ENCODE results near the gene USP5. TPM values are rescaled to one million over a fixed set of nuclear protein-coding genes. Genes with fewer than 3 reads are reported as not detected.

The USP5 gene
- total RNA-seq, 1 experiment from 2014 or later = 158 TPM

DNA sequence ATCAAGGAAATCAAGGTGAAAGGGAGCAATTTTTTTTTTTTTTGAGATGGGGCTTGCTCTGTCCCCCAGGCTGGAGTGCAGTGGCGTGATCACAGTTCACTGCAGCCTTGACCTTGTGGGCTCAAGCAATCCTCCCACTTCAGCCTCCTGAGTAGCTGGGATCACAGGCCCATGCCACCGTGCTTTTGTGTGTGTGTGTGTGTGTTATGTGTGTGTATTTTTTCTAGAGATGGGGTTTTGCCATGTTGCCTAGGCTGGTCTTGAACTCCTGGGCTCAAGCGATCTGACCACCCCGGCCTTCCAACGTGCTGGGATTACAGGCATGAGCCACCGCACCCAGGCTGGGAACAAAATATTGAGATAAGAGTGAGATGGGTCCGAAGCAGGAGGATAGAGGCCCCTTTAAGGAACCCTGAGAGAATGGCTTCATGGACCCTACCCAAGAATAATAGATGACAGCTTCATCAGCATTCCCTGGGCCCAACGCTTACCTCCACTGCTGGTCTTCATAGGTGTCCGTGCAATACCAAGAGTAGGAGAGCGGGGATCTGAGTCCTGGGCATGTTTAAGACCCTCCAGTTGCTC is 1.9 kb upstream of the USP5 start:
- CTCF ChIA-PET = interaction anchor here (3.8 to 6.0 kb wide), 2 partner anchors 15 to 20 kb away, joined by 54 to 181 read pairs; partner anchors contain the start of genes SPSB2 and TPI1
- peak overlapping the region; percentile 20; the same call in 1 of the 2 replicates for H3K27ac Mint-ChIP-seq
- H3K27me3 Mint-ChIP-seq (ENCODE audit: low read depth) = no peaks in the 10 kb centered on the region
- TF ChIP-seq, protein P1, sequence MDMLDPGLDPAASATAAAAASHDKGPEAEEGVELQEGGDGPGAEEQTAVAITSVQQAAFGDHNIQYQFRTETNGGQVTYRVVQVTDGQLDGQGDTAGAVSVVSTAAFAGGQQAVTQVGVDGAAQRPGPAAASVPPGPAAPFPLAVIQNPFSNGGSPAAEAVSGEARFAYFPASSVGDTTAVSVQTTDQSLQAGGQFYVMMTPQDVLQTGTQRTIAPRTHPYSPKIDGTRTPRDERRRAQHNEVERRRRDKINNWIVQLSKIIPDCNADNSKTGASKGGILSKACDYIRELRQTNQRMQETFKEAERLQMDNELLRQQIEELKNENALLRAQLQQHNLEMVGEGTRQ (CRISPR knock-in tag; IDR thresholded peaks at IDR 0.05) = no peak
- TF ChIP-seq ESRRA (CRISPR knock-in tag; IDR thresholded peaks at IDR 0.05; ENCODE audit: borderline replicate concordance) = no peak
- TF ChIP-seq, protein P2, sequence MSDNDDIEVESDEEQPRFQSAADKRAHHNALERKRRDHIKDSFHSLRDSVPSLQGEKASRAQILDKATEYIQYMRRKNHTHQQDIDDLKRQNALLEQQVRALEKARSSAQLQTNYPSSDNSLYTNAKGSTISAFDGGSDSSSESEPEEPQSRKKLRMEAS (CRISPR knock-in tag; IDR thresholded peaks at IDR 0.05) = no peak
- TF ChIP-seq, protein P3, sequence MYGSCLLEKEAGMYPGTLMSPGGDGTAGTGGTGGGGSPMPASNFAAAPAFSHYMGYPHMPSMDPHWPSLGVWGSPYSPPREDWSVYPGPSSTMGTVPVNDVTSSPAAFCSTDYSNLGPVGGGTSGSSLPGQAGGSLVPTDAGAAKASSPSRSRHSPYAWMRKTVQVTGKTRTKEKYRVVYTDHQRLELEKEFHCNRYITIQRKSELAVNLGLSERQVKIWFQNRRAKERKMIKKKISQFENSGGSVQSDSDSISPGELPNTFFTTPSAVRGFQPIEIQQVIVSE (CRISPR knock-in tag; IDR thresholded peaks at IDR 0.05; ENCODE audit: borderline replicate concordance) = no peak
- no peak for TF ChIP-seq SMAD4 (CRISPR knock-in tag; IDR thresholded peaks at IDR 0.05)
- peaks cover 19% of the 10 kb centered on the region for H3K4me1 Mint-ChIP-seq
- DNase-seq (ENCODE audit: low spot score) (no peak), ATAC-seq (no peak)
- H3K4me3 Mint-ChIP-seq = peak overlapping the region; percentile 95
- no peaks in the 10 kb centered on the region for H3K9me3 Mint-ChIP-seq
- H3K36me3 Mint-ChIP-seq = peaks cover 37% of the 10 kb centered on the region
- POLR2A ChIA-PET = interaction anchor here (1.4 to 2.5 kb wide), 2 partner anchors 17 to 97 kb away, joined by 6 to 15 read pairs; partner anchors contain the start of gene MLF2

DNA sequence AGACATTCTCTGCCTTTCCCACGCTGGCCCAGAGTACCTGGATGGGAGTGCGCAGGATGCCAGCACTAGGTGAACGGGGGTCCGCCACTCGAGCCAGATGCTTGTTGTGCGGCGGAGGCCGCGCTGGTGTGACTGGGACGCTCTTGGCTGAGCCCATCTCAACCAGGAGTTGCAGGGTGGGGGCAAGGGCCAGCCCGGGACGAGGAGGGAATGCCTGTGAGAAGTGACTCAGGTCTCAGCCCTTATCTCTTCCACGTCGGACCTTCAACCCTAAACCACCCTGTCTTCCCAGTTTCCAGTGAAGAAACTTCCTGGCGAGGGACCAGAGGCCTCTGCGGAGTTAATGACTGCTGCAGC is 1.2 kb upstream of the USP5 start:
- Mint-ChIP-seq H3K27ac (peak overlapping the region; percentile 20; the same call in 1 of the 2 replicates), H3K4me1 (peaks cover 19% of the 10 kb centered on the region), H3K9me3 (no peaks in the 10 kb centered on the region), H3K36me3 (peaks cover 37% of the 10 kb centered on the region), H3K27me3 (ENCODE audit: low read depth) (no peaks in the 10 kb centered on the region), H3K4me3 (peak overlapping the region; percentile 95)
- no peak for ATAC-seq
- ChIA-PET CTCF (interaction anchor here (0.6 to 6.0 kb wide), 16 partner anchors 16 to 313 kb away, joined by 3 to 181 read pairs (median 10); partner anchors contain the start of genes C12orf57, COPS7A, MLF2 and PTMS), POLR2A (interaction anchor here (0.6 to 3.0 kb wide), 14 partner anchors 11 to 1143 kb away, joined by 3 to 33 read pairs (median 5); partner anchors contain the start of genes C12orf57, COPS7A, MLF2 and RNU7-1)
- no peak for DNase-seq (ENCODE audit: low spot score)
- TF ChIP-seq, protein P4, sequence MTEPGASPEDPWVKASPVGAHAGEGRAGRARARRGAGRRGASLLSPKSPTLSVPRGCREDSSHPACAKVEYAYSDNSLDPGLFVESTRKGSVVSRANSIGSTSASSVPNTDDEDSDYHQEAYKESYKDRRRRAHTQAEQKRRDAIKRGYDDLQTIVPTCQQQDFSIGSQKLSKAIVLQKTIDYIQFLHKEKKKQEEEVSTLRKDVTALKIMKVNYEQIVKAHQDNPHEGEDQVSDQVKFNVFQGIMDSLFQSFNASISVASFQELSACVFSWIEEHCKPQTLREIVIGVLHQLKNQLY (CRISPR knock-in tag; IDR thresholded peaks at IDR 0.05) = no peak
- no peak for TF ChIP-seq FOXK1 (CRISPR knock-in tag; IDR thresholded peaks at IDR 0.05)
- TF ChIP-seq, protein P5, sequence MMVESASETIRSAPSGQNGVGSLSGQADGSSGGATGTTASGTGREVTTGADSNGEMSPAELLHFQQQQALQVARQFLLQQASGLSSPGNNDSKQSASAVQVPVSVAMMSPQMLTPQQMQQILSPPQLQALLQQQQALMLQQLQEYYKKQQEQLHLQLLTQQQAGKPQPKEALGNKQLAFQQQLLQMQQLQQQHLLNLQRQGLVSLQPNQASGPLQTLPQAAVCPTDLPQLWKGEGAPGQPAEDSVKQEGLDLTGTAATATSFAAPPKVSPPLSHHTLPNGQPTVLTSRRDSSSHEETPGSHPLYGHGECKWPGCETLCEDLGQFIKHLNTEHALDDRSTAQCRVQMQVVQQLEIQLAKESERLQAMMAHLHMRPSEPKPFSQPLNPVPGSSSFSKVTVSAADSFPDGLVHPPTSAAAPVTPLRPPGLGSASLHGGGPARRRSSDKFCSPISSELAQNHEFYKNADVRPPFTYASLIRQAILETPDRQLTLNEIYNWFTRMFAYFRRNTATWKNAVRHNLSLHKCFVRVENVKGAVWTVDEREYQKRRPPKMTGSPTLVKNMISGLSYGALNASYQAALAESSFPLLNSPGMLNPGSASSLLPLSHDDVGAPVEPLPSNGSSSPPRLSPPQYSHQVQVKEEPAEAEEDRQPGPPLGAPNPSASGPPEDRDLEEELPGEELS (CRISPR knock-in tag; IDR thresholded peaks at IDR 0.05) = no peak
- TF ChIP-seq, protein P6, sequence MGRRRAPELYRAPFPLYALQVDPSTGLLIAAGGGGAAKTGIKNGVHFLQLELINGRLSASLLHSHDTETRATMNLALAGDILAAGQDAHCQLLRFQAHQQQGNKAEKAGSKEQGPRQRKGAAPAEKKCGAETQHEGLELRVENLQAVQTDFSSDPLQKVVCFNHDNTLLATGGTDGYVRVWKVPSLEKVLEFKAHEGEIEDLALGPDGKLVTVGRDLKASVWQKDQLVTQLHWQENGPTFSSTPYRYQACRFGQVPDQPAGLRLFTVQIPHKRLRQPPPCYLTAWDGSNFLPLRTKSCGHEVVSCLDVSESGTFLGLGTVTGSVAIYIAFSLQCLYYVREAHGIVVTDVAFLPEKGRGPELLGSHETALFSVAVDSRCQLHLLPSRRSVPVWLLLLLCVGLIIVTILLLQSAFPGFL (CRISPR knock-in tag; IDR thresholded peaks at IDR 0.05; ENCODE audit: borderline replicate concordance) = no peak
- TF ChIP-seq ZNF396 (CRISPR knock-in tag; IDR thresholded peaks at IDR 0.05; ENCODE audit: borderline replicate concordance) = no peak
- TF ChIP-seq RORB (CRISPR knock-in tag; IDR thresholded peaks at IDR 0.05) = no peak
- no peak for TF ChIP-seq FOXP1 (CRISPR knock-in tag; IDR thresholded peaks at IDR 0.05; ENCODE audit: borderline replicate concordance)
- TF ChIP-seq ZNF423 (CRISPR knock-in tag; IDR thresholded peaks at IDR 0.05) = no peak
- no peak for TF ChIP-seq TEAD4 (CRISPR knock-in tag; IDR thresholded peaks at IDR 0.05)
- TF ChIP-seq JUN (CRISPR knock-in tag; IDR thresholded peaks at IDR 0.05) = no peak
- TF ChIP-seq, protein P7, sequence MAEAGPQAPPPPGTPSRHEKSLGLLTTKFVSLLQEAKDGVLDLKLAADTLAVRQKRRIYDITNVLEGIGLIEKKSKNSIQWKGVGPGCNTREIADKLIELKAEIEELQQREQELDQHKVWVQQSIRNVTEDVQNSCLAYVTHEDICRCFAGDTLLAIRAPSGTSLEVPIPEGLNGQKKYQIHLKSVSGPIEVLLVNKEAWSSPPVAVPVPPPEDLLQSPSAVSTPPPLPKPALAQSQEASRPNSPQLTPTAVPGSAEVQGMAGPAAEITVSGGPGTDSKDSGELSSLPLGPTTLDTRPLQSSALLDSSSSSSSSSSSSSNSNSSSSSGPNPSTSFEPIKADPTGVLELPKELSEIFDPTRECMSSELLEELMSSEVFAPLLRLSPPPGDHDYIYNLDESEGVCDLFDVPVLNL (CRISPR knock-in tag; IDR thresholded peaks at IDR 0.05; ENCODE audit: borderline replicate concordance, low read depth) = no peak
- TF ChIP-seq, protein P8, sequence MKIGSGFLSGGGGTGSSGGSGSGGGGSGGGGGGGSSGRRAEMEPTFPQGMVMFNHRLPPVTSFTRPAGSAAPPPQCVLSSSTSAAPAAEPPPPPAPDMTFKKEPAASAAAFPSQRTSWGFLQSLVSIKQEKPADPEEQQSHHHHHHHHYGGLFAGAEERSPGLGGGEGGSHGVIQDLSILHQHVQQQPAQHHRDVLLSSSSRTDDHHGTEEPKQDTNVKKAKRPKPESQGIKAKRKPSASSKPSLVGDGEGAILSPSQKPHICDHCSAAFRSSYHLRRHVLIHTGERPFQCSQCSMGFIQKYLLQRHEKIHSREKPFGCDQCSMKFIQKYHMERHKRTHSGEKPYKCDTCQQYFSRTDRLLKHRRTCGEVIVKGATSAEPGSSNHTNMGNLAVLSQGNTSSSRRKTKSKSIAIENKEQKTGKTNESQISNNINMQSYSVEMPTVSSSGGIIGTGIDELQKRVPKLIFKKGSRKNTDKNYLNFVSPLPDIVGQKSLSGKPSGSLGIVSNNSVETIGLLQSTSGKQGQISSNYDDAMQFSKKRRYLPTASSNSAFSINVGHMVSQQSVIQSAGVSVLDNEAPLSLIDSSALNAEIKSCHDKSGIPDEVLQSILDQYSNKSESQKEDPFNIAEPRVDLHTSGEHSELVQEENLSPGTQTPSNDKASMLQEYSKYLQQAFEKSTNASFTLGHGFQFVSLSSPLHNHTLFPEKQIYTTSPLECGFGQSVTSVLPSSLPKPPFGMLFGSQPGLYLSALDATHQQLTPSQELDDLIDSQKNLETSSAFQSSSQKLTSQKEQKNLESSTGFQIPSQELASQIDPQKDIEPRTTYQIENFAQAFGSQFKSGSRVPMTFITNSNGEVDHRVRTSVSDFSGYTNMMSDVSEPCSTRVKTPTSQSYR (CRISPR knock-in tag; IDR thresholded peaks at IDR 0.05) = no peak
- TF ChIP-seq, protein P9, sequence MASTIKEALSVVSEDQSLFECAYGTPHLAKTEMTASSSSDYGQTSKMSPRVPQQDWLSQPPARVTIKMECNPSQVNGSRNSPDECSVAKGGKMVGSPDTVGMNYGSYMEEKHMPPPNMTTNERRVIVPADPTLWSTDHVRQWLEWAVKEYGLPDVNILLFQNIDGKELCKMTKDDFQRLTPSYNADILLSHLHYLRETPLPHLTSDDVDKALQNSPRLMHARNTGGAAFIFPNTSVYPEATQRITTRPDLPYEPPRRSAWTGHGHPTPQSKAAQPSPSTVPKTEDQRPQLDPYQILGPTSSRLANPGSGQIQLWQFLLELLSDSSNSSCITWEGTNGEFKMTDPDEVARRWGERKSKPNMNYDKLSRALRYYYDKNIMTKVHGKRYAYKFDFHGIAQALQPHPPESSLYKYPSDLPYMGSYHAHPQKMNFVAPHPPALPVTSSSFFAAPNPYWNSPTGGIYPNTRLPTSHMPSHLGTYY (CRISPR knock-in tag; IDR thresholded peaks at IDR 0.05) = no peak
- no peak for TF ChIP-seq SMAD3 (CRISPR knock-in tag; IDR thresholded peaks at IDR 0.05; ENCODE audit: borderline replicate concordance)
- TF ChIP-seq ZNF671 (CRISPR knock-in tag; IDR thresholded peaks at IDR 0.05) = no peak

Measured in WTC11 (cell line).